Body of pancreas (tissue), 4 donors: Measurements from ENCODE around the gene OR4N2.

Experiments
- CTCF ChIP-seq, 7 experiments: fragments of 450-650 bp in 4 of 7; fragments of 200-600 bp in 3 of 7; sonication (generic) in 3 of 7; IDR thresholded peaks; one replicate each; pipeline ENCODE4 v1.5.1; 2016 to 2019; ENCODE audit warnings: antibody characterized with exemption in 7 of 7
- POLR2A ChIP-seq, 3 donors: fragments of 450-650 bp; IDR thresholded peaks; one replicate each; pipeline ENCODE4 v1.6.1; 2016; ENCODE audit warnings: antibody characterized with exemption in 3 of 3, mild to moderate bottlenecking in 2 of 3

GRCh38 chr14:19874842-19875241, 71.3 kb downstream of the OR4N2 start, which contains the start of gene OR4K2:
- no peak for TF ChIP-seq CTCF (IDR thresholded peaks at IDR 0.05)
- no peak for TF ChIP-seq POLR2A (IDR thresholded peaks at IDR 0.05)
